Esophagus squamous epithelium (tissue), 5 donors: ENCODE measurements around the gene ZNF547. TPM values are rescaled to one million over a fixed set of nuclear protein-coding genes. Genes with fewer than 3 reads are reported as not detected.
"Not testable (repeated sequence)": the region's sequence is repeated elsewhere in the genome, so short reads cannot be mapped to it uniquely, and the experiment has no call there.

ENCODE experiments used
- DNase-seq: peaks from one replicate; lab custom pipeline; 2025; lab: John Stamatoyannopoulos, UW
- H3K27ac ChIP-seq, 4 donors: fragments of 200-600 bp; sonication (generic); one replicate each; pipeline ENCODE4 v1.5.1; 2016 to 2019; ENCODE audit warnings: mild to moderate bottlenecking in 1 of 4
- H3K27me3 ChIP-seq, 4 donors: fragments of 200-600 bp; sonication (generic); 1 replicate in 3 of 4; 2 replicates in 1 of 4; pipeline versions ENCODE4 v1.5.1 to v1.6.0; 2017 to 2021; ENCODE audit warnings: antibody characterized with exemption in 1 of 4
- H3K36me3 ChIP-seq, 3 donors: fragments of 200-600 bp; sonication (generic); one replicate each; pipeline ENCODE4 v1.5.1; 2016 to 2019
- H3K4me1 ChIP-seq, 3 donors: fragments of 200-600 bp; sonication (generic); one replicate each; pipeline ENCODE4 v1.5.1; 2017 to 2019
- H3K4me3 ChIP-seq, 4 donors: fragments of 200-600 bp; sonication (generic); 1 replicate in 3 of 4; 2 replicates in 1 of 4; pipeline ENCODE4 v1.5.1; 2016 to 2019; ENCODE audit warnings: mild to moderate bottlenecking in 2 of 4, moderate library complexity in 1 of 4
- H3K9me3 ChIP-seq, 3 donors: fragments of 200-600 bp; sonication (generic); one replicate each; pipeline ENCODE4 v1.5.1; 2016 to 2019
- CTCF ChIP-seq, 6 experiments: fragments of 450-650 bp in 4 of 6; fragments of 200-600 bp in 2 of 6; sonication (generic) in 2 of 6; IDR thresholded peaks; one replicate each; pipeline ENCODE4 v1.5.1; 2016 to 2019; ENCODE audit warnings: antibody characterized with exemption in 6 of 6, mild to moderate bottlenecking in 4 of 6, moderate library complexity in 4 of 6
- POLR2A ChIP-seq, 4 donors: fragments of 450-650 bp; IDR thresholded peaks; one replicate each; pipeline ENCODE4 v1.6.1; 2017; ENCODE audit warnings: antibody characterized with exemption in 4 of 4, mild to moderate bottlenecking in 4 of 4, moderate library complexity in 3 of 4
- WGBS, 2 donors: methylation state at CpG; one replicate each; pipeline ENCODE4 v1.1.5; 2018; 5-methylcytosine and 5-hydroxymethylcytosine counted together
- intact Hi-C: fragments of 100-400 bp; cut with DNase I; formaldehyde crosslinking; loops from one replicate; pipeline ENCODE4 v1.15.0; 2022
- total RNA-seq, 4 donors: library from RNA; depleted of rRNA; stranded (reverse); fragments of >200 nt; gene quantifications; one replicate each; pipeline ENCODE4 v1.1.0, GENCODE V29; 2016
- donor health status: DM: yes; HTN: yes; CAD: no.

Gene ZNF547
- total RNA-seq, 4 donors from 2014 or later, result 1.1 to 6.7 (median 3.1) TPM

- TF ChIP-seq CTCF (IDR thresholded peaks at IDR 0.05) (no peak), POLR2A (IDR thresholded peaks at IDR 0.05) (no peak)
- intact Hi-C loops, result loop anchor here (10.0 kb wide), 1 partner anchor 642 kb away; the partner anchor contains the start of gene ZNF606
- H3K4me1 ChIP-seq, result peaks cover 6 to 28% (median 9%) of the 10 kb centered on the region in 3 donors
- no peaks in the 10 kb centered on the region for H3K27me3 ChIP-seq
- peaks cover 0 to 10% (median 4%) of the 10 kb centered on the region in 3 donors for H3K9me3 ChIP-seq
- peak overlapping the region in 3 of 4 donors; percentile 69 to 98 (median 73) for H3K4me3 ChIP-seq
- peak overlapping the region; percentile 76 to 99 (median 94) for H3K27ac ChIP-seq
- H3K36me3 ChIP-seq, result peaks cover 0 to 19% (median under 1%) of the 10 kb centered on the region in 3 donors
- DNase-seq, result no peak
- WGBS, 2 donors, result 82 to 85% methylated on average over 2 of the region's 2 CpGs
Observed at GRCh38 chr19:57362419-57362818, 932 bp upstream of the ZNF547 start.

DNA sequence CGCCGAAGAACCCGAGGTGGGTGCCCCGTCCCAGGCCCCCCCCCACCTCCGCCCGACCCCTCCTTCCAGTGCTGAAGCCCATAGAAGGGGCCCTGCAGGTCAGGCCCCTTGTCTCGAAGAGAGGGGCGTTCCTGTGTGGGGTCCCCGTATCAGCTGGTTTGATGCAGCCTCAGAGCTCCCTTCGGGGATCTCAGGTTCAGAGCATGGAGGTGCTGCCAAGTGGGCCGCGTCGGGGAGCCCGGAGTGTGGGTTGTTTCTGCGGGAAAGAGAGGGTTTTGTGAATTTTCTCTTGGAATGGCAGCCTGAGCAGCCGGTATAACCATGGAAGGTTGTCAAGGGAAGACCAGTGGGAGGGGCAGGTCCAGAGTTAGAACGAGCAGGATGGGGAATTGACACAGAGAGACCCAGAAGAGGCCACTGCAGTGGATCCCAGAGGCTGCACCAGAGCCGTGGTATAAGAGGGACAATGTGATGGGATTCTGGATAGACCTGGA lies 384 bp downstream of the ZNF547 start:
- WGBS, 2 donors, result 1 to 2% methylated on average over 8 to 11 of the region's 18 CpGs
- TF ChIP-seq POLR2A (IDR thresholded peaks at IDR 0.05) (no peak), CTCF (IDR thresholded peaks at IDR 0.05) (no peak)
- no peaks in the 10 kb centered on the region for H3K9me3 ChIP-seq
- H3K27me3 ChIP-seq, result no peaks in the 10 kb centered on the region
- H3K27ac ChIP-seq, result peak overlapping the region; percentile 94 to 99 (median 95)
- peak overlapping the region; percentile 69 to 98 (median 82) for H3K4me3 ChIP-seq
- H3K4me1 ChIP-seq, result peaks cover 6 to 28% (median 9%) of the 10 kb centered on the region in 3 donors
- no peak for DNase-seq
- intact Hi-C loops, result loop anchor here (10.0 kb wide), 1 partner anchor 641 kb away; the partner anchor contains the start of gene ZNF606
- H3K36me3 ChIP-seq, result peaks cover 0 to 14% (median 0%) of the 10 kb centered on the region in 3 donors

DNA sequence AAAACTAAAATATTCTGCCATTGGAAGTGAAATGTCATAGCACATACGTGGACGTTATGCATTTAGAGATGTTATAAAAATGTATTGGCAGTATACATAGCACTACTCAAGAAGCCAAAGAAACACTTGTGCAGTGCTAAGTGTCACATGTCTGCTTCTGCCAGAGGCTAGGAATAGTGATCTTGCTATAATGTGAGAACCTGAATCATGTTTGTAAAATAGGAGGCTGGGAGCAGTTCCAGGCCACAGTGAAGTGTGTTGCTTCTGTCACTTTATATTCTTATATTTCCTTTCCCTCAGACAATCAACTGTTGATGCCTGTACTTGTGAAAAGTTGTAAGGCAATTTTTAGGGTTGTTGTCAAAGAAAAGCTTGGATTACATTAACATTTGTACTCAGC lies 3.4 kb downstream of the ZNF547 start:
- Histone ChIP-seq H3K4me3 (no peak overlapping the region), H3K9me3 (no peaks in the 10 kb centered on the region), H3K36me3 (peaks cover 0 to 20% (median 0%) of the 10 kb centered on the region in 3 donors), H3K27ac (no peak overlapping the region), H3K27me3 (no peaks in the 10 kb centered on the region), H3K4me1 (peaks cover 6 to 22% (median 9%) of the 10 kb centered on the region in 3 donors)
- intact Hi-C loops, result loop anchor here (10.0 kb wide), 1 partner anchor 638 kb away; the partner anchor contains the start of gene ZNF606
- no peak for TF ChIP-seq POLR2A (IDR thresholded peaks at IDR 0.05)
- no peak for TF ChIP-seq CTCF (IDR thresholded peaks at IDR 0.05)
- 92 to 93% methylated on average over 2 of the region's 2 CpGs for WGBS, 2 donors
- no peak for DNase-seq

DNA sequence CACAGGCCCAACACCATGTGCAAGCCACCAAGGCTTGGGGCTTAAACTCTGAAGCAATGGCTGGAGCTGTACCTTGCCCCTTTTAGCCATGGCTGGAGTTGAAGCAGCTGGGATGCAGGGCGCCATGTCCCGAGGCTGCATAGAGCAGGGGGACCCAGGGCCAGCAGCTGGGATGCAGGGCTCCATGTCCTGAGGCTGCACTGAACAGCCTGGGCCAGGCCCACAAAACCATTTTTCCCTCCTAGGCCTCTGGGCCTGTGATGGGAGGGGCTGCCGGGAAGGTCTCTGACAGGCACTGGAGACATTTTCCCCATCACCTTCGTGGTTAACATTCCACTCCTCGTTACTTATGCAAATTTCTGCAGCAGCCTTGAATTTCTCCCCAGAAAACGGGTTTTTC lies 10.8 kb downstream of the ZNF547 start:
- 89 to 96% methylated on average over 3 to 4 of the region's 6 CpGs for WGBS, 2 donors
- H3K4me3 ChIP-seq, result no peak overlapping the region
- TF ChIP-seq POLR2A (IDR thresholded peaks at IDR 0.05), result no peak
- no peak for TF ChIP-seq CTCF (IDR thresholded peaks at IDR 0.05)
- H3K27ac ChIP-seq, result no peak overlapping the region
- H3K4me1 ChIP-seq, result no peaks in the 10 kb centered on the region
- H3K9me3 ChIP-seq, result peaks cover 0 to 59% (median 46%) of the 10 kb centered on the region in 3 donors
- DNase-seq, result no peak
- intact Hi-C loops, result no loop called here
- peaks cover 10 to 85% (median 24%) of the 10 kb centered on the region in 3 donors for H3K36me3 ChIP-seq
- no peaks in the 10 kb centered on the region for H3K27me3 ChIP-seq

GRCh38 chr19:57374647-57375046 lies 11.3 kb downstream of the ZNF547 start:
- H3K4me3 ChIP-seq, DNase-seq, intact Hi-C loops, H3K27ac ChIP-seq, H3K4me1 ChIP-seq, H3K27me3 ChIP-seq: not testable (repeated sequence)
- WGBS, 2 donors, result 94 to 100% methylated on average over 2 of the region's 2 CpGs
- Histone ChIP-seq H3K36me3 (peaks cover 10 to 89% (median 24%) of the 10 kb centered on the region in 3 donors), H3K9me3 (peaks cover 0 to 63% (median 46%) of the 10 kb centered on the region in 3 donors)
